Measurements from ENCODE around the gene ELL.
A peak's percentile ranks its signal among the peaks of the same experiment; 100 is the strongest.

The ELL gene

GRCh38 chr19:18417250-18418028 lies 104.4 kb downstream of the ELL start:
- Histone ChIP-seq H3K4me2 (ENCODE audit: low read length) (peak overlapping the region; percentile 78), H3K27me3 (ENCODE audit: control insufficient read depth, low read length) (no peaks in the 10 kb centered on the region), H3F3A (ENCODE audit: control insufficient read depth, insufficient read depth) (peaks cover 36% of the 10 kb centered on the region), H3K4me3 (ENCODE audit: low read length) (peak overlapping the region; percentile 90), H3K4me1 (ENCODE audit: control insufficient read depth, low read length) (peaks cover 67% of the 10 kb centered on the region), H3K9me2 (replicated peaks; ENCODE audit: control insufficient read depth, low read length) (no peaks in the 10 kb centered on the region), H3K27ac (ENCODE audit: low read depth, low read length) (peak overlapping the region; percentile 87), H3K79me2 (ENCODE audit: control insufficient read depth, low read length) (peaks cover 30% of the 10 kb centered on the region), H3K9me3 (ENCODE audit: control insufficient read depth, insufficient read depth, low read length) (no peaks in the 10 kb centered on the region), H3K36me3 (ENCODE audit: control insufficient read depth, low read length) (peaks cover 14% of the 10 kb centered on the region), H4K20me1 (ENCODE audit: control insufficient read depth, insufficient read depth, low read depth, low read length) (no peaks in the 10 kb centered on the region)
- TF ChIP-seq EZH2phosphoT487 (IDR thresholded peaks at IDR 0.05; ENCODE audit: borderline replicate concordance, low read length) (no peak), CTCF (IDR thresholded peaks at IDR 0.05; ENCODE audit: low read depth, low read length, poor library complexity, severe bottlenecking) (no peak)

GRCh38 chr19:18416778-18417249 lies 105.1 kb downstream of the ELL start:
- Histone ChIP-seq H3K79me2 (ENCODE audit: control insufficient read depth, low read length) (peaks cover 24% of the 10 kb centered on the region), H3K4me2 (ENCODE audit: low read length) (peak overlapping the region; percentile 78), H3F3A (ENCODE audit: control insufficient read depth, insufficient read depth) (peaks cover 31% of the 10 kb centered on the region), H3K36me3 (ENCODE audit: control insufficient read depth, low read length) (peaks cover 9% of the 10 kb centered on the region), H3K4me1 (ENCODE audit: control insufficient read depth, low read length) (peaks cover 61% of the 10 kb centered on the region), H3K4me3 (ENCODE audit: low read length) (peak overlapping the region; percentile 90), H3K27me3 (ENCODE audit: control insufficient read depth, low read length) (no peaks in the 10 kb centered on the region), H4K20me1 (ENCODE audit: control insufficient read depth, insufficient read depth, low read depth, low read length) (no peaks in the 10 kb centered on the region), H3K27ac (ENCODE audit: low read depth, low read length) (peak overlapping the region; percentile 87), H3K9me3 (ENCODE audit: control insufficient read depth, insufficient read depth, low read length) (no peaks in the 10 kb centered on the region), H3K9me2 (replicated peaks; ENCODE audit: control insufficient read depth, low read length) (no peaks in the 10 kb centered on the region)
- TF ChIP-seq EZH2phosphoT487 (IDR thresholded peaks at IDR 0.05; ENCODE audit: borderline replicate concordance, low read length): no peak
- TF ChIP-seq CTCF (IDR thresholded peaks at IDR 0.05; ENCODE audit: low read depth, low read length, poor library complexity, severe bottlenecking): no peak

- Histone ChIP-seq H3K79me2 (ENCODE audit: control insufficient read depth, low read length) (peaks cover 9% of the 10 kb centered on the region), H4K20me1 (ENCODE audit: control insufficient read depth, insufficient read depth, low read depth, low read length) (no peaks in the 10 kb centered on the region), H3K4me3 (ENCODE audit: low read length) (peak overlapping the region; percentile 90), H3K9me3 (ENCODE audit: control insufficient read depth, insufficient read depth, low read length) (no peaks in the 10 kb centered on the region), H3F3A (ENCODE audit: control insufficient read depth, insufficient read depth) (peaks cover 25% of the 10 kb centered on the region), H3K4me2 (ENCODE audit: low read length) (peak overlapping the region; percentile 78), H3K36me3 (ENCODE audit: control insufficient read depth, low read length) (peaks cover 5% of the 10 kb centered on the region), H3K4me1 (ENCODE audit: control insufficient read depth, low read length) (peaks cover 54% of the 10 kb centered on the region), H3K27me3 (ENCODE audit: control insufficient read depth, low read length) (no peaks in the 10 kb centered on the region), H3K27ac (ENCODE audit: low read depth, low read length) (peak overlapping the region; percentile 87), H3K9me2 (replicated peaks; ENCODE audit: control insufficient read depth, low read length) (no peaks in the 10 kb centered on the region)
- TF ChIP-seq CTCF (IDR thresholded peaks at IDR 0.05; ENCODE audit: low read depth, low read length, poor library complexity, severe bottlenecking) (no peak), EZH2phosphoT487 (IDR thresholded peaks at IDR 0.05; ENCODE audit: borderline replicate concordance, low read length) (no peak)
Measured at GRCh38 chr19:18415178-18415867, 106.5 kb downstream of the ELL start.
